K562 (cell line): ENCODE data around the gene KIRREL1. TPM values are rescaled to one million over a fixed set of nuclear protein-coding genes. Genes with fewer than 3 reads are reported as not detected.

Source experiments
- CBFA2T2 ChIP-seq: fragments of 450-650 bp; conservative IDR thresholded peaks from 2 replicates; pipeline ENCODE4 v1.6.1; 2017; ENCODE audit warnings: mild to moderate bottlenecking
- NFE2L1 ChIP-seq: fragments of 450-650 bp; IDR thresholded peaks from 2 replicates; pipeline ENCODE4 v1.6.1; 2016; ENCODE audit warnings: missing genetic modification characterization, low read depth, mild to moderate bottlenecking, missing compliant biosample characterization, moderate library complexity, borderline replicate concordance
- NR3C1 ChIP-seq: sonication (generic); formaldehyde crosslinking; IDR thresholded peaks from 2 replicates; pipeline ENCODE4 v1.8.1; 2022; ENCODE audit warnings: missing genetic modification reagents
- RCOR1 ChIP-seq, 2 experiments: IDR thresholded peaks; 2 replicates each; pipeline ENCODE4 v1.6.1; 2012; ENCODE audit warnings: low read depth in 2 of 2, low read length in 2 of 2, borderline replicate concordance in 1 of 2, improper control_type of control experiment in 1 of 2
- ZNF318 ChIP-seq, 2 experiments: fragments of 450-650 bp; IDR thresholded peaks; 2 replicates each; pipeline ENCODE4 v1.6.1; 2016; ENCODE audit warnings: mild to moderate bottlenecking in 2 of 2, borderline replicate concordance in 1 of 2, low read depth in 1 of 2, moderate library complexity in 1 of 2
- polyA plus RNA-seq, 8 experiments: library from polyadenylated mRNA; depleted of rRNA in 4 of 8; stranded (reverse) in 5 of 8; unstranded in 3 of 8; fragments of >200 nt; fragmentation: Nextera tagmentation in 2 of 8; fragmentation: Illumina TruSeq in 1 of 8; extraction: Ambion mirVana in 2 of 8; extraction: Trizol in 1 of 8; gene quantifications; 2 replicates each; pipeline versions ENCODE4 v1.2.1 to v1.2.3, GENCODE V29; 2011 to 2014; ENCODE audit warnings: inconsistent platforms in 1 of 8, missing spikeins in 1 of 8
- total RNA-seq, 7 experiments: library from RNA; depleted of rRNA in 6 of 7; stranded (reverse); fragments of >200 nt in 6 of 7; fragmentation: Illumina TruSeq in 2 of 7; extraction: Trizol in 2 of 7; gene quantifications; 2 replicates each; pipeline versions ENCODE4 v1.2.1 to v1.2.3, GENCODE V29; 2011 to 2021; ENCODE audit warnings: low replicate concordance in 1 of 7

The KIRREL1 gene
- total and polyA plus RNA-seq, 9 of the 15 experiments (the other 6 are each of a cell fraction or from before 2014, with no cell fraction given), result under 0.01 to 0.22 (median 0.03) TPM; not detected in 3

- no peak for TF ChIP-seq ZNF318 (IDR thresholded peaks at IDR 0.05; ENCODE audit: borderline replicate concordance in 1 of 2, low read depth in 1 of 2)
- no peak for TF ChIP-seq RCOR1 (IDR thresholded peaks at IDR 0.05; ENCODE audit: borderline replicate concordance in 1 of 2, low read depth in 2 of 2, low read length in 2 of 2)
- no peak for TF ChIP-seq NFE2L1 (tag)
- no peak for TF ChIP-seq CBFA2T2
- TF ChIP-seq NR3C1, result no peak
- TF ChIP-seq, all 486 proteins: peak for 0
These were observed 112.1 kb downstream of the KIRREL1 start (continued) for GRCh38 chr1:158105352-158106095.
